ENCODE measurements around the gene EEF1AKMT4.
A peak's percentile ranks its signal among the peaks of the same experiment; 100 is the strongest.

The EEF1AKMT4 gene

GRCh38 chr3:184230081-184230602 lies 19.3 kb upstream of the EEF1AKMT4 start:
- H3K4me3 ChIP-seq (ENCODE audit: control insufficient read depth, low read depth, low read length), result no peak overlapping the region
- DNase-seq (ENCODE audit: low read depth), result no peak
- TF ChIP-seq, protein P1, sequence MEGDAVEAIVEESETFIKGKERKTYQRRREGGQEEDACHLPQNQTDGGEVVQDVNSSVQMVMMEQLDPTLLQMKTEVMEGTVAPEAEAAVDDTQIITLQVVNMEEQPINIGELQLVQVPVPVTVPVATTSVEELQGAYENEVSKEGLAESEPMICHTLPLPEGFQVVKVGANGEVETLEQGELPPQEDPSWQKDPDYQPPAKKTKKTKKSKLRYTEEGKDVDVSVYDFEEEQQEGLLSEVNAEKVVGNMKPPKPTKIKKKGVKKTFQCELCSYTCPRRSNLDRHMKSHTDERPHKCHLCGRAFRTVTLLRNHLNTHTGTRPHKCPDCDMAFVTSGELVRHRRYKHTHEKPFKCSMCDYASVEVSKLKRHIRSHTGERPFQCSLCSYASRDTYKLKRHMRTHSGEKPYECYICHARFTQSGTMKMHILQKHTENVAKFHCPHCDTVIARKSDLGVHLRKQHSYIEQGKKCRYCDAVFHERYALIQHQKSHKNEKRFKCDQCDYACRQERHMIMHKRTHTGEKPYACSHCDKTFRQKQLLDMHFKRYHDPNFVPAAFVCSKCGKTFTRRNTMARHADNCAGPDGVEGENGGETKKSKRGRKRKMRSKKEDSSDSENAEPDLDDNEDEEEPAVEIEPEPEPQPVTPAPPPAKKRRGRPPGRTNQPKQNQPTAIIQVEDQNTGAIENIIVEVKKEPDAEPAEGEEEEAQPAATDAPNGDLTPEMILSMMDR (conservative IDR thresholded peaks at IDR 0.05; ENCODE audit: control insufficient read depth, insufficient read depth, low read depth, low read length), result no peak

- H3K4me3 ChIP-seq (ENCODE audit: control insufficient read depth, low read depth, low read length), result no peak overlapping the region
- TF ChIP-seq, protein P1 (conservative IDR thresholded peaks at IDR 0.05; ENCODE audit: control insufficient read depth, insufficient read depth, low read depth, low read length), result no peak
- DNase-seq (ENCODE audit: low read depth), result no peak
Observed at GRCh38 chr3:184230603-184231528, 18.6 kb upstream of the EEF1AKMT4 start.

DNA sequence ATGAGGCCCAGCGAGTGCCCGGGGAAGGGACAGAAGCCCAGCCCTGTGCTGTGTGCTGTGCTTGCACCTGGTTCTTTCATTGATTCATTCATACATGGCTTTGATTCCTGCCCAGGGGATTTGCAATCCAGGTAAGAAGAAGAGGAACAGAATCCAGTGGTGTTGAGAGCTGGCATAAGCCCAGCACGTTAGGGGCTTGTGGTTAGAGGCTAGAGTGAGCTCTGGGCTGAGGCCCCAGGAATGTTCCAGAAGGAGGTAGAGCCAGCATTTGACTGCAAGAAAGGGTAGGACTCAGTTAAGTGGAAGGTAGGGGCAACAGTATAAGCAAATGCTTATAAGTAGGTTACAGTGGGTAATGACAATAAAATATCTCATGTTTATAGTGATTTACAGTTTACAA lies 17.8 kb upstream of the EEF1AKMT4 start:
- TF ChIP-seq, protein P1 (conservative IDR thresholded peaks at IDR 0.05; ENCODE audit: control insufficient read depth, insufficient read depth, low read depth, low read length), result no peak
- DNase-seq (ENCODE audit: low read depth), result no peak
- H3K4me3 ChIP-seq (ENCODE audit: control insufficient read depth, low read depth, low read length), result no peak overlapping the region

GRCh38 chr3:184233127-184233843 lies 16.2 kb upstream of the EEF1AKMT4 start:
- DNase-seq (ENCODE audit: low read depth), result no peak
- no peak overlapping the region for H3K4me3 ChIP-seq (ENCODE audit: control insufficient read depth, low read depth, low read length)
- TF ChIP-seq, protein P1 (conservative IDR thresholded peaks at IDR 0.05; ENCODE audit: control insufficient read depth, insufficient read depth, low read depth, low read length), result no peak

DNA sequence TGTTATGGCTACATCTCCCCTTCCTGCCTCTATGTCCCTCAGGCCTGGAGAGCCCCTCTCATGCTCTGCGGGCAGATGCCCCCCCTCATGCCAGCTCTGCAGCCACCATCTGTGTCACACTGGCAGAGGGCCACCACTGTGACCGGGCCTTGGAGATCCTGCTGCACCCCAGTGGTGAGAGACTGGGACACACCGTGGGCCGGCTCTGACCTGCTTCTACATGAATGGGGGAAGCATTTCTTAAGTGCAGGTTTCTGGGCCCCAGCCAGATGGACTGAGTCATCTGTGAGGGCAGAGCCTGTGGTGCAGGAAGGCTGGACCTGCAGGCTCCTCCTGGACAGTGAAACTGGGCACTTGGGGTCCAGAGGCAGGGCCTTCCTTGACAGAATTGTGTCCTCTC lies 15.2 kb upstream of the EEF1AKMT4 start:
- DNase-seq (ENCODE audit: low read depth), result peak; percentile 77
- H3K4me3 ChIP-seq (ENCODE audit: control insufficient read depth, low read depth, low read length), result no peak overlapping the region
- TF ChIP-seq, protein P1 (conservative IDR thresholded peaks at IDR 0.05; ENCODE audit: control insufficient read depth, insufficient read depth, low read depth, low read length), result no peak

GRCh38 chr3:184234671-184235380 lies 14.6 kb upstream of the EEF1AKMT4 start:
- H3K4me3 ChIP-seq (ENCODE audit: control insufficient read depth, low read depth, low read length), result no peak overlapping the region
- TF ChIP-seq, protein P1 (conservative IDR thresholded peaks at IDR 0.05; ENCODE audit: control insufficient read depth, insufficient read depth, low read depth, low read length), result no peak
- DNase-seq (ENCODE audit: low read depth), result no peak

All from fibroblast of mammary gland (primary cell).